GM21717 (cell line): Measurements from ENCODE around the gene PGA5.

Source experiments
- ATAC-seq: cut with Tn5 transposase; IDR thresholded peaks from one replicate; pipeline ENCODE4 v1.9.1; 2021; ENCODE audit warnings: mild to moderate bottlenecking, moderate library complexity; ENCODE audit not compliant: unreplicated experiment

The PGA5 gene

DNA sequence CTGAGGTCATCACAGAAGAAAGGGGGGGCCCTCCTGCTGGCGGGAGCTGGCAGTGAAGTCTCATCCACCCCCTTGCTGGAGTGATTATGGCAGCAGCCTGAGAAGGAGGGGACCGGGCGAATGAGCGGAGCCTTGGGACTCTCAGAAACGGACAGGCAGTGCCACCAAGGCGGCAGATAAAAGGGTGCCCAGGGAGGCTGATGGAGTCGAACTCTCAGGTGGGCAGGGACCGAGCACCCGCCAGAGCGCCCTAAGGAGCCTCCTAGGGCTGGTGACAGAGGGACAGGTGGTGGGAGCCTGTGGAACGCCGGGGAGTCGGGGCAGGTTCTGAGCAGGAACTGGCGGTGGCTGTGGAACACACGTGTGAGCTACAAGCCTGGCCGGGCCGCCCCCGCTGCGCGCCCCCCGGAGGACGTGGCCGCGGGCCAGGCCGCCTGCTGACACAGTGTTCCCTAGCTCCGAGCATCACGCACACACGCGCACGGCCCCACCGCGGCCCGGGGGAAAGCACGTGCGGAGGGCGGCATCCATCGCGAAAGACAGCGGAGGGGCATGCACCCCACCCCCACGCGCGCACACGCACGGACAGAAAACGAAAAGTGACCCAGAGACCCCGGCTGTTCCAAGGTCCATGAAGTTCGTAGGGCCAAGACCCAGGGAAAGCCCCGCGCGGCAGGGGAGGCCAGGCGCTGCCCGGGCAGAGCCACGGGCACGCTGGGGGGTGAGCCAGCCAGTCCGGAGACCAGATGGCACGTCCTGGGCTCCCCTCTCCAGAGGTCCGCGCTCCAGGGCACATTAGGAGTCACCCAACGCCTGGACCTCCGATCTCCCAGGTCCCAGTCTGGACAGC lies 53.1 kb downstream of the PGA5 start:
- ATAC-seq, result peak; percentile 37

DNA sequence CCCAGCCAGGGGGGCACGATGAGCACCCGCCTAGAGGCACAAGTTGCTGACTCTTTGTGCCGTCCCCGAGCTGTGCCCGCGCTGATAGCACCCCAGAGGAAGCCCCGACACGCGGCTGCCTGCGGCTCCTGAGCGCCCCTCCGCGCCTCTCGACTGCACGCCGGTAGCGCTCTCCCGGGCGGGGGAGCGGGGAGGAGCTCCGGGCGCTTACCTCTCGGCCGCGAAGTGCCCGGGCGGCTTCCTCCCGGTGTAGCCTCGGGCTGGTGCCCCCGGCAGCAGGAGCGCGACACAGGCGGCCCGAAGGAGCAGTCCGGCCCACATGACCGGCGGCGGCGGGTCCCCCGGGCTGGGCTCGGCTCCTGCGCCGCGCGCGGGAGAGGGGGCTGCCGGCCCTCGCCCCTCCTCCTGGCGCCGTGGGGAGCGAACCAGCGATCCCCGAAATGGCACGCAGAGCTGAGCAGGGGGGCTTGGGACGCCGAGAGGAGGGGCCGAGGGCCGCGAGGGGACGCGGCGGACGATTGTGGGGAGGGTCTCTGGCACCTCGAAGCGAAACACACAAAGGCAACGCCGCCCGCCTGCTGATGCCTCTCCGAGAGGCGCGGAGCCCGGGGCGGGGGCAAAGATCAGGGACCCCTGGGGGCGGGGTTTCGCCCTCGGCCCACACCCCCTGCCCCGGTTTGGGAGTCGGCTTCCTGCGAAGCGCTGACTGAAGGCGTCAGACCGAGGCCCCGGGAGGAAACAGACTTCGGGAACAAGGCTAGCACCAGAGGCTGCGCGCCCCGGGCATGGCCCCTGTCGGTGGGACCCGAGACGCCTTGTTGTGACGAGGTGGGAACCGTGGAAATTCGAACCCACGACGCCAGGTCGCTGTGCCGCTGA lies 54.0 kb downstream of the PGA5 start, which contains the start of gene VWCE:
Gene VWCE, minus strand, starts transcription at position 600 of the 879 bp plus-strand sequence. Its CDS starts 279 bp downstream, at position 321.
- peak; percentile 66 for ATAC-seq

DNA sequence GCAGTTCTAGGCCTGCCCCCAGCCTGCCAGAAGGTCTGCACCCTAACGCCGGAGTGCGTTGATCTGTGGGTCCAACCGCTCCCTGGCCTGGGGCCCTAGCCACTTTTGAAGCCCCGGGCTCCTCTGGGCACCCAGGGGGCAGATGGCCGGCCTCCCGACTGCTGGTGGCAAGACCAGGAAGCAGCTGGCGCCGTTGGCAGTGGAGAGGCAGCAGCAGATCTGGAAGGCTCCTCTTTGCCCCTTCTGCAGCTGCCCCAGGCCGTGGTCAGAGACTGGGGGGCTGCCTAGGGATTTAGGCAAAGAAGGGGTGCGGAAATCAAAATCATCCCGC lies 54.6 kb downstream of the PGA5 start:
- no peak for ATAC-seq

DNA sequence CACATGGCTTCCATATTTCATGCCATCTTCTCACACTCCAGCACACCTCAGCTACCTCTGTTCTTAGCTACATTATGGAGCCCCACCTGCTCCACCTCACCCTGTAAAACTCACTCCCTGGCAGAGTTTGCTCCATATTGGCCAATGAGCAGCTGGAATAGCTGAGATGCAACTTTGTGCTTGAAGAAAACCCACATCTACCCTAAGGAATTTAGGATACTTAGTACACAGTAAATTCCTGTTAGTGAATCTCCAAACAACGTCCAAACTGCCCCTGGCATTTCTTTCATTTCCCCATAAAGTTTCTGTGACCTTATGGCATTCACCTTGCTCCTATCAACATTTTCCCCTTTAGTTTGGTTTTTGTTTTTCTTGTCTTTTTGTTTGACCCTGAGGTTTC lies 56.4 kb downstream of the PGA5 start:
- no peak for ATAC-seq

DNA sequence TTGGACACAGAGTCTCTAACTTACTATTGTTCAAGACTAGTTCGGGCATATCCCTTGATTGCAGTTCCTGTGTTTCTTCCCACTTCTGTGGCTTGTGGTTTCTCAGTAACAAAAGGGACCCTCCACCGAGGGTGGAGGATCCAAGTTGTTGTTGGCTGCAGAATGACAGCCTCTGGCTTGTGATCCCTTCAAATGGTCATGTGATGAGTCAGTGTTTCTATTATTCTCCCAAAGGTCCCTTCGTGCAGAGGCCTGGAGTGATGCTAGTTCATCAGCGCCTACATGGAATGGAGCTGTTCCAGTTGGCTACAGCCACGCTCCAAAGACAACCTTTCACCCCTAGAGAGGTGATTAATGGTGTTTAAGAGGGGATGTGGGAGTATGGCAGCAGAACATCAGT lies 56.8 kb downstream of the PGA5 start:
- ATAC-seq, result no peak

DNA sequence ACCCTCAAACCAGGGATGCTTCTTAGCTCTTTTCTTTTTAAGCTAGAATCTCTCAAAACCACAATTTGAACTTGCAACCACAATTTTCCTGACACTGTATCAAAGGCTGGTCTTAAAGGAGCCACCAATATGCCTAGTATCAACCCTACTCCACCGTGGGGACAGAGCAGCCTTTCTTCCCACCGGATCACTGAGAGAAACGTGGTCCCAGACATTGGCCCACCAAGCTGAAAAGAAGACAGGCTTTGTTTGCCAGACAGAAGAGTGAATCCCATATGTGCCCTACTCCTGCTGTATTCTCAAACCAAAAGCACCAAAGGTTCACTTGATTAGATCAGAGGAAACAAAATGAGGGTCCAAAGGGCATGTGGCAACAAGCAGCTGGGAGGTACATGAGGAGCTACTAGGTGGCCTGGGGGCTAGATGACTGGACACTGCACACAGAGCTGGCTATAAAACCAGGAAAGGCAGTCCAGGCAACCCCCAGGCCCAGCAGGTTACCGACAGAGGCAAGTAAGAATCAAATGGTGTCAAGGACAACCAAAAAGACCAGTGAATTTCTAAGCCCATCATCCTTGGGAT lies 57.8 kb downstream of the PGA5 start:
- ATAC-seq, result no peak
